GM21526 (cell line): ENCODE measurements around the gene GLRX3.

ENCODE experiments used
- ATAC-seq: cut with Tn5 transposase; IDR thresholded peaks from one replicate; pipeline ENCODE4 v1.9.1; 2021; ENCODE audit warnings: moderate library complexity; ENCODE audit not compliant: unreplicated experiment, low FRiP score

The GLRX3 gene

GRCh38 chr10:130203626-130204025, 67.4 kb downstream of the GLRX3 start:
- ATAC-seq, result no peak

- ATAC-seq, result no peak
Measured at GRCh38 chr10:130206216-130206737, 70.1 kb downstream of the GLRX3 start.

GRCh38 chr10:130207205-130207604, 71.0 kb downstream of the GLRX3 start:
- ATAC-seq, result no peak

GRCh38 chr10:130208807-130209206, 72.6 kb downstream of the GLRX3 start:
- no peak for ATAC-seq

- no peak for ATAC-seq
Measured at GRCh38 chr10:130212746-130213145, 76.6 kb downstream of the GLRX3 start.

GRCh38 chr10:130213286-130214080, 77.3 kb downstream of the GLRX3 start:
- ATAC-seq, result no peak

DNA sequence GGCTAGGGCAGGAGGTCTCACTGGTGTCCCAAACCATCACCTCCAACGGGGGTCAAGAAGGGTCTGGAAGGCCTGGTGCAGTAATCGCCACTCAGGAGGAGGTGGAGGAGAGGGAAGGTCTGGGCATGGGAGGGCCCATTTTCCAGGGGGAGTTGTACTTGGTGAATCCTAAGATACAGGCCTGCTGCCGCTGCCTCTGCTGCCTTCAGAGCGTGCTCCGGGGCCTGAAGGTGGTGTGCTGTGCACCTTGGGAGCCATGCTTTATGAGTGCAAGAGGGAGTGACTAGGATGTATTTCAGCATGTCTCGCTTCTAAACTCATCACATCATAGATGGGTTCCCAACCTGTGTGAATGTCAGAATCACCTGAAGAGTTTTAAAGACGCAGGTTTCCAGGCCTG, 78.2 kb downstream of the GLRX3 start:
- no peak for ATAC-seq

GRCh38 chr10:130215151-130215930, 79.2 kb downstream of the GLRX3 start:
- no peak for ATAC-seq

DNA sequence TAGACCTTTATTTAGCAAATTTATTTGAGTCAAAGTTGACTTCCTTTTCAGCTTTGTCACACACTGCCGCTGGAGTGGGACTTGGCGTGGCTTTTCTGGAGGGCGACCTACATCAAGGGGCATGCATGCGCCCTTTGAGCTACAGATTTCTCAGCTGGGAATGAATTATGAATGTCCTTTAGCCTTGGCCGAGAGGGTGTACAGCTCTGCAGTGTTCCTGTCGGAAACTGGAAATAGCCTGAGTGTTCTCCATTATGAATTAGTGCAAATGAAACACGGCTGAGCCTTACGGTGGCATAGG, 79.7 kb downstream of the GLRX3 start:
- no peak for ATAC-seq

- no peak for ATAC-seq
Measured at GRCh38 chr10:130218181-130218641, 82.0 kb downstream of the GLRX3 start.

DNA sequence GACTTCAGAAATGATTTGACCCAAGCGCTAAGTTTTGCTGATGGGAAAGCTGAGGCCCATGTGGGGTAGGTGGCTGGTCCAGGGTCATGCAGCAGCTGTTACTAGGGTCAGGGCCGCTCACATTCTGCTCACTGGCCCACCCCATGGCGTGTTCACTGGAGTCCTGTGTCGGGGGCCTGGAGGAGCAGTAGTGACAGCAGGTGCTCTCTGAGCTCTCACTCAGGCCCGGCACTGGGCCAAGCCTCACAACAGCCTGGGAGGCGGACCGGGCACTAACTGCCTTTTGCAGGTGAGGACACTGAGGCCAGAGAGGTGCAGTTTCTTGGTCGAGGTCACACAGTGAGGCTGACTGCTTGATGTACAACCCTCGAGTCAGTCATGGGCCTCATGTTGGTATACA, 82.7 kb downstream of the GLRX3 start:
- no peak for ATAC-seq

GRCh38 chr10:130220251-130221185, 84.3 kb downstream of the GLRX3 start:
- no peak for ATAC-seq

DNA sequence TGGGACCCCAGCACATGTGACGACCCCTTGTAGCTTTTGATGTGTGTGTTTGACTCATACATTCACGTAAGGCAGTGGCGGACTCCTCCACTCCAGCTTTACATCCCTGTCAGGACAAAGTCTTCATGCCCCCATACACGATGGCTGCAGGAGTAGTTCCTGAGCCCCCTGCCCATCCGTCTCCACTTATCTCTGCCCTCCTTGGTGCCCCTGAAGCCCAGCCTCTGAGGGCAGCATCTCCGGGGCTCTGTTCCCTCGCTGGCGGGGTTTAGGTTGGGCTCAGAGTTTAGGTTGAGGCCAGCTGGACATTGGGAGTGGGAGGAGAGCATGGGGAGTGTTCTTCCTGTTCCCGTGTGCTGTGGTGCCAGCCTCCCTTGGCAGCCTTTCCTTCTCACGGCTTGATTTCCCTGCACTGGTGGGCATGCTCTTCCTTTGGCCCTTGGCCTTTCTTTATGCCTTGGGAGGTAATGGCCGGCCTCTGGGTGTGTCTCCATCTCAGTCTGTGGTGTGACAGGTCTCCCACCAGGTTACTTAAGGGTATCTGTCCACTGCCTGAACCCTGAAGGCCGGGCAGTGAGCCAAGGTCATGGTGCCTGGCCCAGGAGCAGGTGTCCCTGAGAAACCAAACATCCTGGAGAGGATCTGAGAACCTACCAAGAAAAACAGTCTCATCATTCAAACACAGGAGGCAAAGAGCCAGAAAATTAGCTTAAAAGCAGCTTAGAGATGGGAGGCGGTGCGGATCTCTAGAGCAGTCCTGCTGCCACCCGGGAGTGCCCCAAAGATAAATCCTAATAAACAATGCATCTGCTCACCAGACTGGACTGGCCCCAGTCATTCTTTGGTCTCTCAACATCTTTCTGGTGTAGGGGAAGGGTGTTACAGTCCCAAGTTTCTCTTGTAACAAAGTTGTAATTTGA, 85.5 kb downstream of the GLRX3 start:
- ATAC-seq, result no peak

DNA sequence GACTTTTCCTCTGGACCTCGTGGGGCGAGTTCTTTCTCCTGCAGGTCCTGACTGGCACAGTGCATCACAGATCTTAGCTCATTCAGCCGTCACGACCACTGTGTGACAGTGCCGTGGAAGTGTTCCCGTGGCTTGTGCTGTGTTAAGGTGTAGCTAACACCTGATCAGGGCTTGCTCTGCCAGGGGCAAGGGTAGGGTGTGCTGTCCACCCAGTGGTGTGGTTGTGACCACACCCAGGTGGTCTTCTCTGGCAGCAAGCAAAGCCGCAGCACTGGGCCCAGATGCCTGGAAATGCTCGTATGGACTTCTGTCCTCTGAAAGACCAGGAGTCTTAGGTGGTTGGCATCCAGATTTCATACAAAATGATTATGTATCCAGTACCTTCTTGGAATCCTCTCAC, 86.2 kb downstream of the GLRX3 start:
- no peak for ATAC-seq

DNA sequence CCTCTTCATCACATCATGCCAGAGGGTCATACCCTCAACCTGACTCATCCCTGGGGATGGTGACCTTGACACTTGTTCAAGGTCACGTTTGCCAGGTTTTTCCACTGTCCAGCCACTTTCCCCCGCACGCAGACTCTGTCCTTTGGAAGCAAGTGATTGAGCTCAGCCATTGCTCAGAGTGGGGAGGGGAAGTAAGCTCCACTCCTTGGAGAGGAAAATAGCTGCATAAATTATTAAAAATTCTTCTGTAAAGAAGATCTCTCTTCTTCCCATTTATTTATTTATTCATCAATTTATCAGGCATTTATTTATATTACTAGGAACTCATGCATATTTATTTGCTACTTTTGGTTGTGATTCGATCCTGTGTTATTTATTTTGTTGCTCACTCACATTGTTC, 88.0 kb downstream of the GLRX3 start:
- ATAC-seq, result no peak

DNA sequence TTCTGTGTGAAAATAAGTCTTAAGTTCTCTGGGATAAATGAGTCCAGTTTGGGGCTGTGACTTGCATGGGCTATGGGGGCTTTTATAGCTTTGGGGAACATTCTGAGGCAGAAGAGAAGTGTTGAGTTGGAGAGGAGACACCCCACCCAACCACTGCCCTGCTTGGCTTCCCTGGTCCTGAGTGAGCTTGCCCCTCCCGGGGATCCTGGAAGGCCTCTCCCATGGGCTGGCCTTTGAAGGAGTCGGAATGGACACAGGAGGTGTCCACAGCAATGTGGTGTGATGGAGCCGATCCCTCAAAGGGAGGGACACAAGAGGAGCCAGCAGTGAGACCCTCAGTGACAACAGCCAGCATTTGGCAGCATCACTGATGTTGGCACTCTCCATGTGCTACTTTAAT, 89.8 kb downstream of the GLRX3 start:
- no peak for ATAC-seq

GRCh38 chr10:130227883-130228282, 91.7 kb downstream of the GLRX3 start:
- ATAC-seq, result no peak
